Left forelimb (tissue), 1 donor: Measurements from ENCODE around the gene KLK5.
"Not testable (repeated sequence)": the region's sequence is repeated elsewhere in the genome, so short reads cannot be mapped to it uniquely, and the experiment has no call there.

Experiments
- DNase-seq: peaks from one replicate; pipeline ENCODE4 v3.0.0-alpha.2; 2018; ENCODE audit warnings: low spot score

KLK5 gene, protein sequence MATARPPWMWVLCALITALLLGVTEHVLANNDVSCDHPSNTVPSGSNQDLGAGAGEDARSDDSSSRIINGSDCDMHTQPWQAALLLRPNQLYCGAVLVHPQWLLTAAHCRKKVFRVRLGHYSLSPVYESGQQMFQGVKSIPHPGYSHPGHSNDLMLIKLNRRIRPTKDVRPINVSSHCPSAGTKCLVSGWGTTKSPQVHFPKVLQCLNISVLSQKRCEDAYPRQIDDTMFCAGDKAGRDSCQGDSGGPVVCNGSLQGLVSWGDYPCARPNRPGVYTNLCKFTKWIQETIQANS

DNA sequence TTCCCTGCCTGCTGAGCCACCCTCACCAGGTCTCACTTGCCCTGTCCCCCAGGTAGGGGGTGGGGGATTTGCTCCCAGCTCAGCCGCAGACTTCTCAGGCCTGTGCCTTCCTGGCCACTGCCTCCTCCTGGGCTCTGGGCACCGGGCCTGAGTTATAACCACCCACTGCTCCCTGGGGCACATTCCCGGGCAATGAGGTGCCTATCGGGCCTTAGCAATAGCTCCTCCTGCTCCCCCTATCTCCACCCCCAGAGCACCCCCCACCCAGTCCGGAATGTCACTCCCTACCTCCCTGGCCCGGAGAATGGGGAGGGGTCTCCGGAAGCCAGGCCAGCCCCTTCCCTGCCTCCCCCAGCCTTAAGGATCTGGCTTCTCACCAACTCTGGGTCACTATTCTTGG, at the start of gene KLK5:
KLK5 (minus strand) TSS at position 129 of the 400 bp plus-strand sequence. CDS start 381 bp downstream, outside the sequence.
- DNase-seq, result no peak

DNA sequence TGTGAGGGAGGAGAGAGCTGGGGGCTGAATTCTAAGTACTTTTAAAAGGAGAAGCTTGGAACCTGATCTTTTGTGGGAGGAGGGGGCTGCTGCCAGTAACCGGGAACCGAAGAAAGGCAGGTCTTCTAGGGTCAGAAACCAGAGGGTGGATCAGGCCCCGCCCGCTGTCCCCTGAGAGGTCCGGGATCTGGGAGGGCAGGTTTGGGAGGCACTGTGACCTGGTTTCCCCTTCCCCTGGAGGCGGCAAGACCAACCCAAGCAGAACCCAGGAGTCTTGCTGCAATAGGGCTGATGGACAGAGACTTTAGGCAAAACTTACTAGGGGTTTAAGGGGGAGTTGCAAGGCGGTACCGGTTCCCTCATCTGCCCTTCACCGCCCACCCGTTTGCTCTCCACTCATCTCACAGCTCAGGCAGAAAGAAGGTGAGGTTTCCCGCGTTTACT, 49.3 kb upstream of the KLK5 start:
- DNase-seq, result no peak

DNA sequence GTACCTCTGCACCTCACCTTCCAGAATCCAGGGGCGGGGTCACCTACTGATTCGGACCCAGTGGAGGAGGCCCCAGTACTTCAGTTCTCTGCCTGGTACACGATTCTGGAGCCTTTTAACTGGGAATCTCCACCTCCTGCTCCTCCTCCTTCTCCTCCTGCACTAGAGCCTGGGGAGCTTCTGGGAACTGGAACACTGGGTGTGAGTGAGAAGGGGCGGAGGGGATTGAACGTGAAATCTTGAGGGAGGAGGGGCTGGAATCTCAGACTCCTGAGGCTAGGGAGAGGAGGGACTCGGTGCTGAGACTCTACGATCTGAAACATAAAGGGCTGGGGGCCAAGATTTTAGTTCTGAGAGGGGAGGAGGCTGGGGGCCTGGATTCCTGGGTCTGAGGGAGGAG, 48.7 kb upstream of the KLK5 start, which contains the start of gene KLK8:
KLK8 (minus strand) TSS at position 90 of the 400 bp plus-strand sequence. CDS start 437 bp downstream, outside the sequence.
- no peak for DNase-seq

DNA sequence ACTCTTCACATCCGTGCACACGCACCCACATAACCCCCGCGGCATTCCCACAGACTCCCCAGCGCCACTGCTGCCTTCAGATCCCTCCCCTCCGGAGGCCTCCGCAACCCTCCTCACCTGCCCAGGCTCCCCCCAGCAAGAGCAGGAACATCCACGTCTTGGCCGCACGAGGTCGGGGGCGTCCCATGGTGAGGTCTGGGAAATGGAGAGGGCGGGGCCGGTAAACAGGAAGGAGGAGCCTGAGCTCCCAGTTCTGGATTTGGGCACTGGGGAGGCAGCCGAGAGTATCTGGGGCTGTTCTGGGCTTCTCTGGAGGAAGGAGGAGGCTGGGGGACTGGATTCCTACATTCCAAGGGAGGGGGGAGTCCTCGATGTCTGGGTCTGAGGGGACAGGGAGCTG, 48.1 kb upstream of the KLK5 start:
- no peak for DNase-seq

DNA sequence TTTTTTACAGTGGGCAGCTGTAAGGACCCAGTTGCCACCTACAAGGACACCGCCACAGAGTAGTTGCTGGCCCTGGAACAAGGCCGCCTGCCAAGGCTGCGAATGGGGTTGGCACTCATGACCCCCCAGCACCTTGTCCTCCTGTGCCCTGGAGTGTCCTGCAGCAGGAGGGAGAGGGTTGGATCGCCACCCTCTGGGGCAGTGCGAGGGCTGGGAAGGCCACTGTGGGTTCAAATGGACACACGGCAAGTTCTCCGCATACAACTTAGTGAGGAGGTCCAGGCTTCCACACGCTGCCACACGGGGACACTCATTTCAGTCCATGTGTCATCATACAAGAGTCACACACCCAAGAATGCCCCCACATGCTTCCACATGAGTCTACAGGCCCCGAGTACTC, 47.6 kb upstream of the KLK5 start:
- DNase-seq, result no peak

DNA sequence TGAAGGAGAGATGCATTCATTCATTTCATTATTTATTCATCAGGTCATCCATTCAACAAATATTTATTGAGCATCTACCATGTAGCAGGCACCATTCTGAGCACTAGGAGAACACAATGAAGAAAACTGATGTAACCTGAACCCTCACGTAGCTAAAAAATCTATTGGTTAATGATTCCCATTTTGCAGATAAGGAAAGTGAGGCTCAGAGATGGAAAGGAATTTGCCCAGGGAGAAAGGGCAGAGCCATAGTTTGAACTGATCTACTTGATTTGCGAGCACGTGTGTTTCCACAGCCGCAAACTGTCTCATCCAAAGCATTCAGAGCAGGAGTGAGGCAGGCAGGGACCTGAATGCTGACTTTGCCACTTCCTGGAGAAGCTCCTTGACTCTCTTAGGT, 45.8 kb upstream of the KLK5 start:
- DNase-seq, result no peak

DNA sequence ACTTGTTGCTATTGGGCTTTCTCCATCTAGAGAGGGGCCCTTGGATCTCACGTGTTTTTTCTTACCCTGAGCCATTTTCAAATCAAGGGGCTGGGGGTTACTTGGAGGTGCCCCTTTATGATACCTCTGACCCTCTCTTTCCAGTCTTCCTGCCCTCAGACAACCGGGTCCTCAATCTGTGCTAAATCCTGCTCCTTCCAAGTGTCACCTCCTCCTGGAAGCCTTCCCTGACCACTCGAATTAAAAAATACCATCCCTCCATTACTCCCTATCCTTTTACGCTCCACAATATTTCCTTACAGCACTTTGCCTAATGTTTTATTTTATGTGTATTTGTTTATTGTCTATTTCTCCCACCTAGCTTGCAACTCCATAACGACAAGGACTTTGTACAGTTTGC, 45.2 kb upstream of the KLK5 start:
- DNase-seq, result no peak

DNA sequence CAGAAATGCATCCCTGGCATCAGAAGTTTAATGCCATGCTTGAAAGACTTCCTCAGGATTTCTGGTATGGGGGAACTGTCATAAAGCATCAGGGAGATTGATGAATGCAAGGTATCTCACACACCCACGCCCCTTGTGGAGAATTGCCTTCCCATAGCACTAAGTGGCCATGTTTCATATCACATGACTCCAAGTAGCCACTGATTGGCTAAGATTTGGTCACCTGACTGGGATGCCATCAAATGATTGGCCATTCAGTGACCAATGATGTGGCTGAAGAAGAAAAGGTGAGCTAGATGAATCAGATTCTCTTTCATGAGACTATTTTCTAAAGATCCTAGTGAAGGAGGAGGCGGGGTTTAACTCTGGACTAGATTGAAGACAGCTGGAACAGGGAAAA, 41.3 kb upstream of the KLK5 start:
- no peak for DNase-seq

DNA sequence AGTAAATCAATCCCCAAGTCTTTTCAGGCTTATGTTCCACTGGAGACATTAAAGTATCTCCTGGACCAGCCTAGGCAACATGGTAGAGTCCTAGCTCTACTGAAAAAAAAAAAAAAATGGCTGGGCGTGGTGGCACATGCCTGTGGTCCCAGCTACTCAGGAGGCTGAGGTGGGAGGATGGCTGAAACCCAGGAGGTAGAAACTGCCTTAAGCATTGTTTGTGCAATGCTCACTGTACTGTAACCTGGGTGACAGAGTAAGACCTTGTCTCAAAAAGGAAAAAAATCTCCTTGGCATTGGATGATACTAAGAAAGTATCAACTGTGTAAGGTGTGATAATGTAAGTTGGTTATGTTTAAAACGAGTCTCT, 39.8 kb upstream of the KLK5 start:
- DNase-seq, result no peak

DNA sequence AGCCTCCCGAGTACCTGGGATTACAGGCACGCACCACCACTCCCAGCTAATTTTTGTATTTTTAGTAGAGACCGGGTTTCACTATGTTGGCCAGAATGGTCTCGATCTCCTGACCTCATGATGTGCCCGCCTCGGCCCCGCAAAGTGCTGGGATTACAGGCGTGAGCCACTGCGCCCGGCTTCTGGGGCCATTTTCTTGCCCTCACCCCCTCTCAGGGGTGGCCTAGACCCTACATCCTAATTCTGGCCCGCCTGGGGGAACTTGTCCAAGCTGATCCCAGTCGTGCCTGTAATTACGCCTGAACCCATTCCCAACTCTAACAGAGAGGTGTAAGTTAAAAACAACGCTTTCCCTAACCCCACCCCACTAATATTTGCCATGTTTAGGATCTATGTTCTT, 31.6 kb upstream of the KLK5 start:
- not testable (repeated sequence) for DNase-seq

DNA sequence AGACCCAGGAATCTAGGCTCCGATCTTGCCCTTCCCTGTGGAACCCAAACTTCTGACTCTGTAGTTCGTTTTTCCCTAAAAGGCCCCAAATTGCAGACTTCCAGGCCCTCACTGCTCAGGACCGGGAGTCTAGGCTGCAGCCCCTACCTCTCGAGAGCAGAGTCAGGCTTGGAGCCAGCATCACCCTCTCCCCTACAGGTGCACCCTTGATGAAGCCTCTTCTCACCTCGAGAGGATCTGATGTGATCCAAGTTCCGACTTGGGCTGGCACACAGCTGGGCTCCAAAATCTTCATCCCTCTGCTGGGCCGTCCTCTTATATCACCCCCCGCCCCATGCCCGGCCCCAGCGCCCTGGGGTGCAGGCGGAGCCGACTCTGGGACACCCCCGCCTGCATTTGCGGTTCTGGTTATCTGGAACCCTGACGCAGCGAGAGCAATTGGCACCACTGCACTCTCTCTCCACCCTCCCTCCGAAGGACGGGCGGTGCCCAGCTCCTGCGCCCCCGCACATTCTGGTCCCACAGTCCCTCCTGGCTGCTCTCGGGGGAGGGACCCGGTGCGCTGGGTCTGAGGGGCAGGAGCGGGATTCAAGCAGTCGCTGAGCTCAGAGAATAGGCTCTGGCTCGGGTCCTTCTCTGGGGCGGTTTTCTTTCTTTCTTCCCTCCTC, 30.9 kb upstream of the KLK5 start, which contains the start of gene KLK7:
KLK7 (minus strand) TSS at position 293 of the 668 bp plus-strand sequence. CDS start 1,518 bp downstream, outside the sequence.
- DNase-seq, result no peak

DNA sequence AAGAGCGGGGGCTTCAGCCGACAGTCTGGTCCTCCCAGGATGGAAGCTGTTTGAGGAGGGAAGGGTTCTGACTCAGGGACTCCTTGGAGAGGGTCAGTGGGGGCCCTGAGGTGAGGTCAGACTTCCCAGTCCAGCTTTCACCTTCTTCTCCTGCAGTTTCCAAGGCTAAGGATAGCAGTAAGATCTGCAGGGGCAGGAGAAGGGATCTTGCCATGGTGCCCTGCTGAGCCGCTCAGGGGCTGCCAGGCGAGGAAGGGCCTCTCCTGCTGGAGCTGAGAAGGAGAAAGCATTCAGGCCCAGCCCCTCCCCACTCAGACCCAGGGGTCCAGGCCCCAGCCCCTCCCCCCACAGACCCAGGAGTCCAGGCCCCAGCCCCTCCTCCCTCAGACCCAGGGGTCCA, 29.3 kb upstream of the KLK5 start:
- DNase-seq, result no peak

DNA sequence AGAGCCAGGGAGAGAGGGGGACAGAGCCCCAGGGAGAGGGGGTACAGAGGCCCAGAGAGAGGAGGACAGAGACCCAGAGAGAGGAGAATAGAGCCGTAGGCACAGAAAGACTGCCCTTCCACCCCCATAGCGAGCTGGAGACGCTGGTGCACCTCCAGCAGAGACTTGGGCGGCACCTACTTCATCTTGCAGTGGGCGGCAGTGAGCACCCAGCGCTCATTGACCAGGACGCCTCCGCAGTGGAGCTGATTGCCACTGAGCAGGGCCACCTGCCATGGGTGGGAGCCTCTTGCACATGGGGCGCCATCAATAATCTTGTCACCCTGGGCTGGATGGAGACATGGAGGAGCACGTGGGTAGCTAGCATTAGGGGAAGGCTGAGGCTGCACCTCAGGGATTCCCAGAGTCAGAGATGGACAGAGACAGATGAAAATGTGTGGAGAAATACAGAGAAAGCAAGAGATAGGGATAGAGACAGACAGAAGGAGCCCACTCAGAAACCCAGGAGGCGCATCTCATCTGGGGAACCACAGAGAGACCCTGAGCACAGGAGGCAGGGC, 28.8 kb upstream of the KLK5 start:
- DNase-seq, result no peak

DNA sequence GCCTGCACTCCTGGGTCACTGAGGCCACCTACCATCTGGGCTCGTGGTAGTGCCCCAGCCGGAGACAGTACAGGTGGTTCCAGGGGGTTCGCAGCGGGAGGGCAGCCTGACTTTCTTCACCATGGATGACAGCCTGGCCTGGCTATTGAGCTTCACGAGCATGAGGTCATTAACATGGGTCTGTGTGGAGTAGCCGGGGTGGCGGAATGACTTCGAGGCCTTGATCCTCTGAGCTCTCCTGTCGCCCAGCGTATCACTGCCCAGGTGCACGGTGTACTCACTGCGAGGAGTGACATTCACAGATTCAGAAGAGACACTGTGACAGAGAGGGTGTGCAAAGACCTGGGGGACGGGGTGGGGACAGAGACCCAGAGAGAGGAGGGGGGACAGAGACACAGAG, 27.4 kb upstream of the KLK5 start:
- DNase-seq, result no peak

DNA sequence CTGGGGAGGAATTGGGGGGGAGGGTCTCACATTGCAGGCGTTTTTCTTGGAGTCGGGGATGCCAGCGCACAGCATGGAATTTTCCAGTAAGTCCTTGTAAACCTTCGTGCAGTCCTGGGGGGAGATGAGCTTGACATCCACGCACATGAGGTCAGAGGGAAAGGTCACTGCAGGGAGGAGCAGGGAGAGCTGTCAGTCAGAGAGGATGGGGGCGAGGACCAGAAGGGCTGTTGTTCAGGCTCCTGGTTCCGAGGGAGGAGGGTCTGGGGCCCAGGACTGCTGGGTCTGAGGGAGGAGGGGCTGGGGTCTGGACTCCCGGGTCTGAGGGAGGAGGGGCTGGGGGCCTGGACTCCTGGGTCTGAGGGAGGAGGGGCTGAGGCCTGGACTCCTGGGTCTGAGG, 26.9 kb upstream of the KLK5 start:
- no peak for DNase-seq

DNA sequence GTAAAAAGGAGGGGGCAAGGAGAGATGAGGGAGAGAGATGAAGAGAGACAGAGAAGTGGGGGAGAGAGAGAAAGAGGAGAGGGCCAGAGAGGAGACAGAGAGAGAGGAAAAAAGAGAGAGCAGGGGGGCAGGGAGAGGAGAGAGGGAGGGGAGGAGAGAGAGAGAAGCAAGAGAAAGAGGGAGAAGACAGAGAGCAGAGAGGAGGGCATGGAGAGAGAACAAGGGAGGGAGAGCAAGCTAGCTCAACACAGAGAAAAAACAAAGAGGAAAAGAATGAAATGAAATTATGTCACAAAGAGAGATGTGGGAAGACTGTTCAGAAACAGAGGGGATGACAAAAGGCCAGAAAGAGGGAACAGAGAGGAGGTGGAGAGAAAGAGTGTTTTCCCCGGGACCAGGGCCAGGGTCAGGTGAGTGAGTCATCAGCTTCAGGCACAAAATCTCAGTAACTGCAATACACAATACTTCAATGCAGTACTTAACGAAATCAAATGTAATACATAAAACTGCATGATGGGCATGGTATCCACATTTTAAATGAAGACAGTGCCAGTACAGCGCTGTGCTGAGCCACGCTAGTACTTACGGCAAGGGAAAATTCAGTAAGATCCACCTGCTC, 26.0 kb upstream of the KLK5 start:
- no peak for DNase-seq

DNA sequence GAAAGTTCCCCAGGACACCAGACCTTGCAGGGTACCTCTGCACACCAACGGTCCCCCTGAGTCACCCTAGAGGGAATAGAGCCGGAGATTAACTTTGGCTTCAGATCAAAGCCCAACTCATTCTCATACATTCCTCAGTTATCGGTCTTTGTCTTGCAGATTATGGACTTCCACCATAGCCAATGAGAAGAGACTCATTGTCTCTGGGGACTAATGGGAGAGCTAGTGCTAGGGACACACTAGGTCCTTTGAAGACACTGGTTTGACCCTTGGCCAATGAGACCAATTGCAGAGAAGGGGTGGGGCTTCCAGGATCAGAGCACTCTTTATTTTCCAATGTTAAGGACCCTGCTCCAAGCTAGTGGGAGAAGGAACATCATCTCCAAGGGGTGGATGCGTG, 24.8 kb upstream of the KLK5 start:
- no peak for DNase-seq

DNA sequence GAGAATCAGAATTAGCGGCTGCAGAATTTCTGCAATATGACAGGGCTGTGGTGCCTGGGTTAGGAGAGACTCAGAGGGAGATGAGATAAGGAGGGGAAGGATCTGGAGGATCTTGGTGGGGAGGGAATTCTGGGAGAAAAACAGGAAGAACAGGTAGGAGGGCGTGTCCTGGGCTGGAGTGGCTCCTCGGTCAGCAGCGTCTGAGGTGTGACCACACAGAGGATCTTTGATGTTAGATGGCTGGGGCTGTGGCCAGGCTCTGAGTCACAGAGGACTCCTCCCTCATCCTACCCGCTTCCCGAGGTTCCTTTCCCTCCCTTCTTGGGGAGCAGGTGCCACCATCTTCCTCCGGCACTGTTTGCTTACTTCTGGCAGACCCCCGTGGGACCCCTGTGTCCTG, 22.9 kb upstream of the KLK5 start:
- no peak for DNase-seq

DNA sequence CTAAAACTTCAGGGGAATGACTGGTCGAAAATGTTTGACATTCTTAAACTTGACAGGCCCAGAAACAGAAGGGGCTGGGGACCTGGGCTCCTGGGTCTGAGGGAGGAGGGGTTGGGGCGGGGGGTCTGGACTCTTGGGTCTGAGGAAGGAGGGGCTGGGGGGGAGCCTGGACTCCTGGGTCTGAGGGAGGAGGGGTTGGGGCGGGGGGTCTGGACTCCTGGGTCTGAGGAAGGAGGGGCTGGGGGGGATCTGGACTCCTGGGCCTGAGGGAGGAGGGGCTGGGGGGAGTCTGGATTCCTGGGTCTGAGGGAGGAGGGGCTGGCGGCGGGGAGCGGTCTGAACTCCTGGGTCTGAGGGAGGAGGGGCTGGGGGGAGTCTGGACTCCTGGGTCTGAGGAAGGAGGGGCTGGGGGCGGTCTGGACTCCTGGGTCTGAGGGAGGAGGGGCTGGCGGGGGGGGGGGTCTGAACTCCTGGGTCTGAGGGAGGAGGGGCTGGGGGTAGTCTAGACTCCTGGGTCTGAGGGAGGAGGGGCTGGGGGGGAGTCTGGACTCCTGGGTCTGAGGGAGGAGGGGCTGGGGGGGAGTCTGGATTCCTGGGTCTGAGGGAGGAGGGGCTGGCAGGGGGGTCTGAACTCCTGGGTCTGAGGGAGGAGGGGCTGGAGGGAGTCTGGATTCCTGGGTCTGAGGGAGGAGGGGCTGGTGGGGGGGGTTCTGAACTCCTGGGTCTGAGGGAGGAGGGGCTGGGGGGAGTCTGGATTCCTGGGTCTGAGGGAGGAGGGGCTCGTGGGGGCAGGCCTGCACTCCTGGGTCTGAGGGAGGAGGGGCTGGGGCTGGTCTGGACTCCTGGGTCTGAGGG, 22.1 kb upstream of the KLK5 start:
- DNase-seq, result no peak

DNA sequence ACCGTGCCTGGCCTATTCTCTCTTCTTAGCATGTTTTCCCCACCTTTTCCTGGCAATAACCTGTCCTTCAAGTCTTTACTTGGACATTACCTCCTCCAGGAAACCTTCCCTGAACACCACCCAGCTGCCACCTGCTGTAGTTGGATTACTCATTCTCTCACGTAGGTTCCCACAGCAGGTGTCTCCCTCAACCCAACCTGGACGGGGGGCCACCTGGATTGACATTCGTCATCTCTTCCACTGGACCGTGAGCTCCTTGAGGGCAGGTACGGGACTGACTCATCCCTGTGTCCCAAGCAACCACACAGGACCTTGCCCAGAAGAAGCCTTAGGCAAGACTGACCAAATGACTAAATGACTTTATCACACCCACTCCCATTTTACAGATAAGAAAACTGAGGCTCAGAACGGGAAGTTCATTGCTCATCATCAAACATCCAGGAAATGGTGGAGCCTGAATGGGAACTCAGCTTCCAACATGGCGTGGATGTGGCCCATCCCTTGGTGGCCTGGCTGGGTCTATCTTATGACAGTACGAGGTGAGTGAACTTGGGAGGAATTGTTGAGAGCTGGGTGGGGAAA, 20.0 kb upstream of the KLK5 start:
- DNase-seq, result no peak

DNA sequence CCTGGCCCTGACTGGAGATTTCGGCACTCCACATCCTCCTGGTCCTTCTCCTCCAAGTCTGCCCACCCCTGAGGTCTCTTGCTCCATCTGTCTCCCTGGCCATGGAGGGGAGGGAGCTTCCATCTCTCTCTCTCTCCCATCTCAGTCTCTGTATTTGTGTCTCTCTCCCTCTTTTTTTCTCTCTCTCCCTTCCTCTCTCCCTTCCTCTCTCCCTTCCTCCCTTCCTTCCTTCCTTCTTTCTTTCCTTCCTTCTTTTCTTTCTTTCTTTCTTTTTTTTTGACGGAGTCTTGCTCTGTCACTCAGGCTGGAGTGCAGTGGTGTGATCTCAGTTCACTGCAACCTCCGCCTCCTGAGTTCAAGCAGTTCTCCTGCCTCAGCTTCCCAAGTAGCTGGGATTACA, 17.0 kb upstream of the KLK5 start:
- not testable (repeated sequence) for DNase-seq

DNA sequence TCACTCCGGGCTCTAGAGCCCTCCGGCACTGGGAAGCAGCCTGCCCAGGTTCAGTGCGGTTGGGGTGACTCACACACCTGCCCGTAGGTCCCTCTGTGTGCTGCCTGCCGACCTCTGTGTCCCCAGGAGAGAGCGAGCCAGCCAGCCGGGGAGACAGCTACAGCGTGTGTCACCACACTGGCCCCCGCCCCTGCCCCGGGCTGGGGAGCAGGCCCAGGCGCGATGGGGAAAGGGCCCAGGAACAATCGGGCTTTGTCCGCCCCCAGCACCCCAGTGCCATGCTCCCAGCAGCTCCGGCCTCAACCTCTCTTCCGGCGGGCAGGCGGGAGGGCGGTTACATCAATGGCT, 16.5 kb upstream of the KLK5 start, which contains the start of gene KLK6:
KLK6 (minus strand) TSS at position 179 of the 348 bp plus-strand sequence. CDS start 1,487 bp downstream, outside the sequence.
- no peak for DNase-seq
